NCI-H748 (cell line): Measurements from ENCODE around the gene ROS1.
A peak's percentile ranks its signal among the peaks of the same experiment; 100 is the strongest.

Experiments used
- DNase-seq: peaks from one replicate; lab custom pipeline; 2025; ENCODE audit not compliant: unreplicated experiment; lab: John Stamatoyannopoulos, UW

The ROS1 gene

GRCh38 chr6:117311726-117312125, 114.0 kb downstream of the ROS1 start:
- DNase-seq: no peak

GRCh38 chr6:117311310-117311709, 114.4 kb downstream of the ROS1 start:
- DNase-seq: no peak

GRCh38 chr6:117309611-117310010, 116.1 kb downstream of the ROS1 start:
- no peak for DNase-seq

- DNase-seq: no peak
Measured at GRCh38 chr6:117309069-117309468, 116.7 kb downstream of the ROS1 start.

GRCh38 chr6:117307655-117308054, 118.1 kb downstream of the ROS1 start:
- DNase-seq: no peak

GRCh38 chr6:117306227-117306790, 119.4 kb downstream of the ROS1 start:
- DNase-seq: no peak

- no peak for DNase-seq
Measured at GRCh38 chr6:117304446-117304845, 121.3 kb downstream of the ROS1 start.

GRCh38 chr6:117303323-117303722, 122.4 kb downstream of the ROS1 start:
- DNase-seq: no peak

- DNase-seq: no peak
Measured at GRCh38 chr6:117298941-117299340, 126.8 kb downstream of the ROS1 start.

- DNase-seq: no peak
Measured at GRCh38 chr6:117290173-117290846, 135.4 kb downstream of the ROS1 start.

GRCh38 chr6:117288083-117288715, 137.5 kb downstream of the ROS1 start:
- DNase-seq: no peak

GRCh38 chr6:117280922-117281321, 144.8 kb downstream of the ROS1 start:
- peak; percentile 14 for DNase-seq

- DNase-seq: no peak
Measured at GRCh38 chr6:117276778-117277316, 148.9 kb downstream of the ROS1 start.

- DNase-seq: no peak
Measured at GRCh38 chr6:117275711-117276110, 150.0 kb downstream of the ROS1 start.

- no peak for DNase-seq
Measured at GRCh38 chr6:117275205-117275604, 150.5 kb downstream of the ROS1 start.

- DNase-seq: no peak
Measured at GRCh38 chr6:117272891-117273290, 152.9 kb downstream of the ROS1 start.

GRCh38 chr6:117272032-117272866, 153.5 kb downstream of the ROS1 start:
- DNase-seq: no peak

GRCh38 chr6:117270843-117271507, 154.8 kb downstream of the ROS1 start:
- DNase-seq: peak; percentile 48

GRCh38 chr6:117270055-117270842, 155.5 kb downstream of the ROS1 start:
- peak; percentile 48 for DNase-seq

- DNase-seq: no peak
Measured at GRCh38 chr6:117269638-117270054, 156.1 kb downstream of the ROS1 start.
